HepG2 (cell line): ENCODE measurements around the gene CENPP.

Experiments used
- CTCF ChIP-seq: sonication (generic); formaldehyde crosslinking; IDR thresholded peaks from 2 replicates; pipeline ENCODE4 v1.5.0; 2020; ENCODE audit warnings: mild to moderate bottlenecking, missing genetic modification reagents, moderate library complexity
- DZIP1 ChIP-seq: sonication (generic); formaldehyde crosslinking; IDR thresholded peaks from 2 replicates; pipeline ENCODE4 v1.5.0; 2020; ENCODE audit warnings: mild to moderate bottlenecking, missing genetic modification reagents
- FOXK2 ChIP-seq: fragments of 450-650 bp; IDR thresholded peaks from 2 replicates; pipeline ENCODE4 v1.6.1; 2016
- MZF1 ChIP-seq: sonication (generic); formaldehyde crosslinking; IDR thresholded peaks from 2 replicates; pipeline ENCODE4 v1.8.1; 2023; ENCODE audit warnings: mild to moderate bottlenecking, missing genetic modification reagents, borderline replicate concordance
- NFKBIZ ChIP-seq: IDR thresholded peaks from 2 replicates; pipeline ENCODE4 v1.6.1; 2018; ENCODE audit warnings: missing genetic modification reagents, missing compliant biosample characterization
- SIN3A ChIP-seq: IDR thresholded peaks from 2 replicates; pipeline ENCODE4 v1.6.1; 2011; ENCODE audit warnings: low read depth, mild to moderate bottlenecking, control low read depth, low read length, borderline replicate concordance
- SMAD3 ChIP-seq: sonication (generic); formaldehyde crosslinking; IDR thresholded peaks from 2 replicates; pipeline ENCODE4 v1.4.0; 2020; ENCODE audit warnings: missing genetic modification reagents
- ZNF274 ChIP-seq: sonication (generic); formaldehyde crosslinking; IDR thresholded peaks from 2 replicates; pipeline ENCODE4 v1.5.1; 2020; ENCODE audit warnings: mild to moderate bottlenecking, missing genetic modification reagents

GRCh38 chr9:92407818-92408217 is 82.1 kb downstream of the CENPP start:
- TF ChIP-seq SIN3A: no peak
- no peak for TF ChIP-seq SMAD3
- TF ChIP-seq CTCF (CRISPR knock-in tag): no peak
- no peak for TF ChIP-seq MZF1 (CRISPR knock-in tag)
- no peak for TF ChIP-seq NFKBIZ (CRISPR knock-in tag)
- no peak for TF ChIP-seq ZNF274 (CRISPR knock-in tag)
- TF ChIP-seq FOXK2: no peak
- no peak for TF ChIP-seq DZIP1 (CRISPR knock-in tag)
